ENCODE measurements around the gene SCT. TPM values are rescaled to one million over a fixed set of nuclear protein-coding genes. Genes with fewer than 3 reads are reported as not detected.

SCT gene
- total RNA-seq, 1 experiment from 2014 or later: not detected

GRCh38 chr11:611001-611996 is 15.7 kb downstream of the SCT start:
- no peak for DNase-seq (ENCODE audit: low read depth)

DNA sequence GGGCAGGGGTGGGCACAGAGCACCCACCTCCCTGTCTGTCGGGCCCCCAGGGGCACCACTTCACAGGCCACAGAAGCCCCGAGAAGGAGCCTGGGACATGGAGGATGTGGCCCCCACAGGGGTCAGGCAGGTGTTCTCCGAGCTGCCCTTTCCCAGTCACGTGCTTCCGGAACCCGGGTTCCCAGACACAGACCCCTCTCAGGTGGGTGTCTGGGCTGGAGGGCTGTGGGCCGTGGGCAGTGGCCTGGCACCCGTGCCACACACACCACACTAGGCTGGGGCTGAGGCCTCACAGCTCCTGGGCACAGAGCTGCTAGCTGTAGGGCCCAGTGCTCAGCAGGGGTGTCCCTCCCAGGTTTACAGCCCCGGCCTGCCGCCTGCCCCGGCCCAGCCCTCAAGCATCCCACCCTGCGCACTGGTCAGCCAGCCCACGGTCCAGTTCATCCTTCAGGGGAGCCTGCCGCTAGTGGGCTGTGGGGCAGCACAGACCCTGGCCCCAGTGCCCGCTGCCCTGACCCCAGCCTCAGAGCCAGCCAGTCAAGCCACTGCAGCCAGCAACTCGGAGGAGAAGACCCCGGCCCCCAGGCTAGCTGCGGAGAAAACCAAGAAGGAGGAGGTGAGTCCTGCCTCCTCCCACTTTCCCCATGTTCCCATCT is 16.7 kb downstream of the SCT start:
- DNase-seq (ENCODE audit: low read depth): no peak

GRCh38 chr11:609341-609811 is 17.6 kb downstream of the SCT start:
- no peak for DNase-seq (ENCODE audit: low read depth)

DNA sequence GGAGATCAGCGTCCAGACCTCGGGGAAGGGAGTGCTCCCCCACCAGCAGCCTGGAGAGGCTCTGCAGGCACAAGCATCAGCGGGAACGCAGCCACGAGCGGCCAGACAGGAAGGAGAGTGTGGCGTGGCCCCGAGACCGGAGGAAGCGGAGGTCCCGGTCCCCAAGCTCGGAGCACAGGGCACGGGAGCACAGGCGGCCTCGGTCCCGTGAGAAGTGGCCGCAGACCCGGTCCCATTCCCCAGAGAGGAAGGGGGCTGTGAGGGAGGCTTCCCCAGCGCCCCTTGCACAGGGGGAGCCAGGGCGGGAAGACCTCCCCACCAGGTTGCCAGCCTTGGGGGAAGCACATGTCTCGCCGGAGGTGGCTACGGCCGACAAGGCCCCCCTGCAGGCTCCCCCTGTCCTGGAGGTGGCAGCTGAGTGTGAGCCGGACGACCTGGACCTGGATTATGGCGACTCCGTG is 18.2 kb downstream of the SCT start:
- no peak for DNase-seq (ENCODE audit: low read depth)

- no peak for DNase-seq (ENCODE audit: low read depth)
Observed at GRCh38 chr11:607971-608659, 18.9 kb downstream of the SCT start.

DNA sequence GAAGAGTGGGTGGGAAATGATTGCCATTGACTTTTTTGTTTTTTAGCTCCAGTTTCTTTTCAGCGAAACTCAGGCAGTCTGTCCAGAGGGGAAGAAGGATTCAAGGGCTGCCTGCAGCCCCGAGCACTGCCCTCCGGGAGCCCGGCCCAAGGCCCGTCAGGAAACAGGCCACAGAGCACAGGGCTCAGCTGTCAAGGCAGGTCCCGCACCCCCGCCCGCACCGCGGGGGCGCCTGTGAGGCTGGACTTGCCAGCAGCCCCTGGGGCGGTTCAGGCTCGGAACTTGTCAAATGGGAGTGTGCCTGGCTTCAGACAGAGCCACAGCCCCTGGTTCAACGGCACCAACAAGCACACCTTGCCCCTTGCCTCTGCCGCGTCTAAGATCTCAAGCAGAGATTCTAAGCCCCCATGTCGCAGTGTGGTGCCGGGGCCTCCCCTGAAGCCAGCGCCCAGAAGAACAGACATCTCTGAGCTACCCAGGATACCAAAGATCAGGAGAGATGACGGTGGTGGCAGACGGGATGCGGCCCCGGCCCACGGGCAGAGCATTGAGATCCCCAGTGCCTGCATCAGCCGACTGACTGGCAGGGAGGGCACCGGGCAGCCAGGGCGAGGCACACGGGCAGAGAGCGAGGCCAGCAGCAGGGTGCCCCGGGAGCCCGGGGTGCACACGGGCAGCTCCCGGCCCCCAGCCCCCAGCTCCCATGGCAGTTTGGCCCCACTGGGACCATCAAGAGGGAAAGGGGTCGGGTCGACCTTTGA is 19.8 kb downstream of the SCT start:
- DNase-seq (ENCODE audit: low read depth): no peak

GRCh38 chr11:606245-606644 is 20.7 kb downstream of the SCT start:
- no peak for DNase-seq (ENCODE audit: low read depth)

GRCh38 chr11:605286-606129 is 21.5 kb downstream of the SCT start:
- DNase-seq (ENCODE audit: low read depth): no peak

DNA sequence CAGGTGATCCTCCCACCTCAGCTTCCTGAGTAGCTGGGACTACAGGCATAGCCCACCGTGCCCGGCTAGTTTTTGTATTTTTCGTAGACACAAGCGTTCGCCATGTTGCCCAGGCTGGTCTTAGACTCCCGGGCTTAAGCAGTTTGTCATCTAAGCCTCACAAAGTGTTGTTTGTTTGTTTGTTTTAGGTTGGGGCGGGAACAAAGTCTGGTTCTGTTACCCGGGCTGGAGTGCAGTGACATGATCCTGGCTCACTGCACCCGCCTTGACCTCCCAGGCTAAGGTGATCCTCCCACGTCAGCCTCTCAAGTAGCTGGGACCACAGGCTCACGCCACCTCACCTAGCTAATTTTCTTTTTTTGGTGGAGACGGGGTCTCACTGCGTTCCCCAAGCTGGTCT is 23.8 kb downstream of the SCT start:
- no peak for DNase-seq (ENCODE audit: low read depth)

- no peak for DNase-seq (ENCODE audit: low read depth)
Observed at GRCh38 chr11:601573-602245, 25.3 kb downstream of the SCT start.

DNA sequence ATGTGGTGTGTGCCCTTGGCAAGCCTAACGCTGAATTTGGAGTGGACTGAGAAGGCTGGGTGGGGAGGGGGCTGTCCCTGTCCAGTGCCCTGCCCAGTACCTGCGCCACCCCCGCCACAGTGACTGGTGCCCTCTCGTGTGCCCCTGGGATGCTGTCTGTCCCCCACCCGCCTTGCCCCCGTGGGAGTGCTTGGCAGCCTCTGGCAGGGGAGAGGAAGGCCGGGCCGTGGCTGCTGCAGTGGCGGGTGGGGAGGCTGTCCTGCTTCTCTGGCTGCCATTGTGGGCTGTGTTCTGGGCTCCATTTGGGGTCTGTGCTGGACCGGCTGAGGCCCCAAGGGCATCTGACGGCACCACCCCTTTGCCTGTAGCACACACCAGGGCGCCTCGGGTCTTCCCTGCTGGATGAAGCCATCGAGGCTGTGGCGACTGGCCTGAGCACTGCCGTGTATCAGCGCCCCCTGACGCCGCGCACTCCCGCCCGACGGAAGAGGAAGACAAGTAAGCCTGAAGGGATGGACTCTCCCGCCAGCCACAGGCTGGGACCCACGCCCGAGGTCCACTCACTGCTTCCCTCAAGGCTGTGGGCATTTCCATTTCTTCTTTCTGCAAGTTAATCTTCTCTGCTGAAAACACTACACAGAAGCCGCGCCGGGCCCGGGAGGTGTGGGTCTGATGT is 28.8 kb downstream of the SCT start:
- DNase-seq (ENCODE audit: low read depth): no peak

GRCh38 chr11:597166-597725 is 29.7 kb downstream of the SCT start:
- DNase-seq (ENCODE audit: low read depth): no peak

GRCh38 chr11:596374-596773 is 30.6 kb downstream of the SCT start:
- DNase-seq (ENCODE audit: low read depth): no peak

GRCh38 chr11:595400-595799 is 31.6 kb downstream of the SCT start:
- no peak for DNase-seq (ENCODE audit: low read depth)

- DNase-seq (ENCODE audit: low read depth): no peak
Observed at GRCh38 chr11:593347-593746, 33.6 kb downstream of the SCT start.

DNA sequence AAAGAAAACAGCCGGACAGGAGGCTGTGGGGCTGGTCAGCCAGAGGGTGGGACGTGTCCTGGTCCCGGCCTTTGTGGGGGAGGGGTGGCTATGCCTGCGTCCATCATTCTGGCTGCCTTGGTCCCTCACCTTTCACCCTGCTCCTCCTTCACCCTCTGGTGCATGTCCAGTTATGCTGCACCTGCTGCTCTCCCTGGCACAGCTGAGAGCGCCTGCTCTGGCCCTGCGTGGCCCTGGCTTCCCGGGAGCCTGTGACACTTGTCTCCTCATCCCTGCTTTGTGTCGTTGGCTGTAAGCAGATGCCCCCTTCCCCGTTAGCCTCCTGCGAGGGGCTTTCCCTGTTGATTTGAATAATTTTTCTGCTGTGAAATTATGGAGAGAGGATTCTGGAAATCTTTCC is 34.1 kb downstream of the SCT start:
- DNase-seq (ENCODE audit: low read depth): no peak

- no peak for DNase-seq (ENCODE audit: low read depth)
Observed at GRCh38 chr11:592501-592900, 34.5 kb downstream of the SCT start.

- no peak for DNase-seq (ENCODE audit: low read depth)
Observed at GRCh38 chr11:590997-591396, 36.0 kb downstream of the SCT start.

DNA sequence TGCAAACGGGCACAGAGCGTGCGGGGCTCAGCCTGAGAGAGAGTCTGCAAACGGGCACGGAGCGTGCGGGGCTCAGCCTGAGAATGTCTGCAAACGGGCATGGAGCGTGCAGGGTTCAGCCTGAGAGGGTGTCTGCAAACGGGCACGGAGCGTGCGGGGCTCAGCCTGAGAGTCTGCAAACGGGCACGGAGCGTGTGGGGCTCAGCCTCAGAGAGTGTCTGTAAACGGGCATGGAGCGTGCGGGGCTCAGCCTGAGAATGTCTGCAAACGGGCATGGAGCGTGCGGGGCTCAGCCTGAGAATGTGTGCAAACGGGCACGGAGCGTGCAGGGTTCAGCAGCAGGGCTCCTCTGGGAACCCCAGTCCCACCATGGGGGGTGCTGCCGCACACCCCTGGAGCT is 37.2 kb downstream of the SCT start:
- no peak for DNase-seq (ENCODE audit: low read depth)
